Thyroid gland (tissue), 4 donors: ENCODE data around the gene ADAMTS15.

Experiments
- POLR2A ChIP-seq, 2 donors: fragments of 450-650 bp; IDR thresholded peaks; one replicate each; pipeline ENCODE4 v1.6.1; 2017; ENCODE audit warnings: antibody characterized with exemption in 2 of 2, mild to moderate bottlenecking in 2 of 2, moderate library complexity in 1 of 2
- TF ChIP-seq, protein P1 (sequence below), 6 experiments: fragments of 200-600 bp in 3 of 6; fragments of 450-650 bp in 3 of 6; sonication (generic) in 3 of 6; IDR thresholded peaks; one replicate each; pipeline ENCODE4 v1.5.1; 2016 to 2019; ENCODE audit warnings: antibody characterized with exemption in 6 of 6, mild to moderate bottlenecking in 2 of 6, inconsistent platforms in 1 of 6, moderate library complexity in 1 of 6

DNA sequence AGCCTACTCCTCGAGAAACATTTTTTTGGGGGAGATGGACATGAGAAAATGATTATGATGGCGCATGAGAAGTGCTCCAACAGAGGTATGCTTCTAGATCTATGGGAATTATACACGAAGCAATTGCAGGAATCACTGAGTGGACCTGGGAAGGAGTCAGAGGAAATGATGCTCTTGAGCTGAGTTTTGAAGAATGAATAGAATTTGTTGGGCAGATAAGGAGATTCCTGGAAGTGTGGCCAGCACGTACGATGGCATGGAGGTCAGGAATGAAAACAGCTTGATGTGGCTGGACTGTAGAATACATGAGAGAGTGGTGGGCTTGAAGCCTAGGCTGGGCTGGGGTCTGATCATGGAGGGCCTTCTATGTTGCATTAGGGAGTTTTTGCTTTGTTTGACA, 31.7 kb downstream of the ADAMTS15 start:
- TF ChIP-seq, protein P1, sequence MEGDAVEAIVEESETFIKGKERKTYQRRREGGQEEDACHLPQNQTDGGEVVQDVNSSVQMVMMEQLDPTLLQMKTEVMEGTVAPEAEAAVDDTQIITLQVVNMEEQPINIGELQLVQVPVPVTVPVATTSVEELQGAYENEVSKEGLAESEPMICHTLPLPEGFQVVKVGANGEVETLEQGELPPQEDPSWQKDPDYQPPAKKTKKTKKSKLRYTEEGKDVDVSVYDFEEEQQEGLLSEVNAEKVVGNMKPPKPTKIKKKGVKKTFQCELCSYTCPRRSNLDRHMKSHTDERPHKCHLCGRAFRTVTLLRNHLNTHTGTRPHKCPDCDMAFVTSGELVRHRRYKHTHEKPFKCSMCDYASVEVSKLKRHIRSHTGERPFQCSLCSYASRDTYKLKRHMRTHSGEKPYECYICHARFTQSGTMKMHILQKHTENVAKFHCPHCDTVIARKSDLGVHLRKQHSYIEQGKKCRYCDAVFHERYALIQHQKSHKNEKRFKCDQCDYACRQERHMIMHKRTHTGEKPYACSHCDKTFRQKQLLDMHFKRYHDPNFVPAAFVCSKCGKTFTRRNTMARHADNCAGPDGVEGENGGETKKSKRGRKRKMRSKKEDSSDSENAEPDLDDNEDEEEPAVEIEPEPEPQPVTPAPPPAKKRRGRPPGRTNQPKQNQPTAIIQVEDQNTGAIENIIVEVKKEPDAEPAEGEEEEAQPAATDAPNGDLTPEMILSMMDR (IDR thresholded peaks at IDR 0.05) = no peak
- TF ChIP-seq POLR2A (IDR thresholded peaks at IDR 0.05) = no peak
